HepG2 (cell line): ENCODE measurements around the gene CCDC201. TPM values are rescaled to one million over a fixed set of nuclear protein-coding genes. Genes with fewer than 3 reads are reported as not detected.
A peak's percentile ranks its signal among the peaks of the same experiment; 100 is the strongest.

Experiments
- DPF2 ChIP-seq: sonication (generic); formaldehyde crosslinking; IDR thresholded peaks from 2 replicates; pipeline ENCODE4 v1.4.0; 2020; ENCODE audit warnings: mild to moderate bottlenecking, low read depth, missing genetic modification reagents, borderline replicate concordance
- ERF ChIP-seq: IDR thresholded peaks from 2 replicates; pipeline ENCODE4 v1.6.1; 2018; ENCODE audit warnings: missing biosample characterization, missing genetic modification reagents
- FOSL2 ChIP-seq: sonication (generic); formaldehyde crosslinking; IDR thresholded peaks from 2 replicates; pipeline ENCODE4 v1.4.0; 2020; ENCODE audit warnings: missing genetic modification reagents
- FOXO4 ChIP-seq: sonication (generic); formaldehyde crosslinking; conservative IDR thresholded peaks from 2 replicates; pipeline ENCODE4 v1.8.1; 2023; ENCODE audit warnings: missing genetic modification reagents
- GRHL1 ChIP-seq: sonication (generic); formaldehyde crosslinking; conservative IDR thresholded peaks from 2 replicates; pipeline ENCODE4 v1.8.0; 2022; ENCODE audit warnings: missing genetic modification reagents
- HMG20A ChIP-seq: IDR thresholded peaks from 2 replicates; pipeline ENCODE4 v1.6.1; 2016; ENCODE audit warnings: borderline replicate concordance
- HNF4A ChIP-seq: sonication (generic); formaldehyde crosslinking; IDR thresholded peaks from 2 replicates; pipeline ENCODE4 v1.4.0; 2020; ENCODE audit warnings: missing genetic modification reagents
- MZF1 ChIP-seq: sonication (generic); formaldehyde crosslinking; IDR thresholded peaks from 2 replicates; pipeline ENCODE4 v1.8.1; 2023; ENCODE audit warnings: mild to moderate bottlenecking, missing genetic modification reagents, borderline replicate concordance
- NBN ChIP-seq: fragments of 450-650 bp; conservative IDR thresholded peaks from 2 replicates; pipeline ENCODE4 v1.6.1; 2017
- NFE2 ChIP-seq: sonication (generic); formaldehyde crosslinking; IDR thresholded peaks from 2 replicates; pipeline ENCODE4 v1.4.0; 2020; ENCODE audit warnings: missing genetic modification reagents
- POLR2AphosphoS2 ChIP-seq: IDR thresholded peaks from 2 replicates; pipeline ENCODE4 v1.6.1; 2011; ENCODE audit warnings: low read depth, low read length, improper control_type of control experiment
- PRDM10 ChIP-seq: sonication (generic); formaldehyde crosslinking; IDR thresholded peaks from 2 replicates; pipeline ENCODE4 v1.4.0; 2020; ENCODE audit warnings: low read depth, missing genetic modification reagents
- RARA ChIP-seq: IDR thresholded peaks from 2 replicates; pipeline ENCODE4 v1.6.1; 2016; ENCODE audit warnings: missing genetic modification reagents, missing compliant biosample characterization
- SATB2 ChIP-seq: sonication (generic); formaldehyde crosslinking; IDR thresholded peaks from 2 replicates; pipeline ENCODE4 v1.5.0; 2020; ENCODE audit warnings: missing genetic modification reagents
- ZBTB44 ChIP-seq: sonication (generic); formaldehyde crosslinking; IDR thresholded peaks from 2 replicates; pipeline ENCODE4 v1.4.0; 2020; ENCODE audit warnings: missing genetic modification reagents
- ZNF18 ChIP-seq: sonication (generic); formaldehyde crosslinking; IDR thresholded peaks from 2 replicates; pipeline ENCODE4 v1.8.0; 2022; ENCODE audit warnings: mild to moderate bottlenecking, missing genetic modification reagents; ENCODE audit not compliant: insufficient replicate concordance
- ZNF274 ChIP-seq: sonication (generic); formaldehyde crosslinking; IDR thresholded peaks from 2 replicates; pipeline ENCODE4 v1.5.1; 2020; ENCODE audit warnings: mild to moderate bottlenecking, missing genetic modification reagents
- ZNF557 ChIP-seq: sonication (generic); formaldehyde crosslinking; IDR thresholded peaks from 2 replicates; pipeline ENCODE4 v1.4.0; 2020; ENCODE audit warnings: missing genetic modification reagents
- ZSCAN12 ChIP-seq: sonication (generic); formaldehyde crosslinking; IDR thresholded peaks from 2 replicates; pipeline ENCODE4 v1.9.0; 2021; ENCODE audit warnings: mild to moderate bottlenecking, missing genetic modification reagents
- ZSCAN22 ChIP-seq: sonication (generic); formaldehyde crosslinking; IDR thresholded peaks from 2 replicates; pipeline ENCODE4 v1.4.0; 2020; ENCODE audit warnings: mild to moderate bottlenecking, missing genetic modification reagents
- polyA plus RNA-seq, 8 experiments: library from polyadenylated mRNA; depleted of rRNA in 3 of 8; stranded (reverse) in 7 of 8; unstranded in 1 of 8; fragments of >200 nt; fragmentation: Illumina TruSeq in 4 of 8; extraction: Trizol in 4 of 8; gene quantifications; 2 replicates each; pipeline versions ENCODE4 v1.2.1 to v1.2.3, GENCODE V29; 2011 to 2016; ENCODE audit warnings: low read depth in 4 of 8, missing spikeins in 1 of 8, mixed read lengths in 1 of 8; ENCODE audit not compliant: insufficient read depth in 1 of 8
- total RNA-seq, 5 experiments: library from RNA; depleted of rRNA; stranded (reverse); fragments of >200 nt; fragmentation: Illumina TruSeq; extraction: Trizol; gene quantifications; 2 replicates each; pipeline ENCODE4 v1.2.3, GENCODE V29; 2016; ENCODE audit warnings: low read depth in 1 of 5

CCDC201 gene
- total and polyA plus RNA-seq, 2 of the 13 experiments (the other 11 are each of a cell fraction or from before 2014, with no cell fraction given): 0.92 TPM; not detected in 1

- TF ChIP-seq PRDM10 (CRISPR knock-in tag) (no peak), ZBTB44 (no peak), POLR2AphosphoS2 (no peak; the same call in 1 of the 2 replicates), ZNF557 (CRISPR knock-in tag) (no peak), NFE2 (CRISPR knock-in tag) (no peak), SATB2 (CRISPR knock-in tag) (no peak; the same call in 1 of the 2 replicates), FOXO4 (no peak), HMG20A (CRISPR knock-in tag) (peak; percentile 37; the same call in 1 of the 2 replicates), MZF1 (CRISPR knock-in tag) (no peak), FOSL2 (CRISPR knock-in tag) (no peak; the same call in 1 of the 2 replicates), RARA (no peak), ZSCAN12 (CRISPR knock-in tag) (no peak; the same call in 1 of the 2 replicates), ZNF274 (CRISPR knock-in tag) (no peak), GRHL1 (no peak), ERF (CRISPR knock-in tag) (no peak; the same call in 1 of the 2 replicates), ZNF18 (CRISPR knock-in tag) (peak; percentile 17), DPF2 (CRISPR knock-in tag) (0 out of 2 replicates have a peak, but pooled peaks have one; percentile 23), ZSCAN22 (CRISPR knock-in tag) (no peak), HNF4A (CRISPR knock-in tag) (no peak), NBN (no peak)
These were observed 17.4 kb upstream of the CCDC201 start (continued) for GRCh38 chr7:45890125-45890901.
